ENCODE data around the gene PDE3B. TPM values are rescaled to one million over a fixed set of nuclear protein-coding genes. Genes with fewer than 3 reads are reported as not detected.
"Not testable (repeated sequence)": the region's sequence is repeated elsewhere in the genome, so short reads cannot be mapped to it uniquely, and the experiment has no call there.

The PDE3B gene
- total RNA-seq, 4 donors from 2014 or later, result 14.0 to 30.5 (median 18.0) TPM

DNA sequence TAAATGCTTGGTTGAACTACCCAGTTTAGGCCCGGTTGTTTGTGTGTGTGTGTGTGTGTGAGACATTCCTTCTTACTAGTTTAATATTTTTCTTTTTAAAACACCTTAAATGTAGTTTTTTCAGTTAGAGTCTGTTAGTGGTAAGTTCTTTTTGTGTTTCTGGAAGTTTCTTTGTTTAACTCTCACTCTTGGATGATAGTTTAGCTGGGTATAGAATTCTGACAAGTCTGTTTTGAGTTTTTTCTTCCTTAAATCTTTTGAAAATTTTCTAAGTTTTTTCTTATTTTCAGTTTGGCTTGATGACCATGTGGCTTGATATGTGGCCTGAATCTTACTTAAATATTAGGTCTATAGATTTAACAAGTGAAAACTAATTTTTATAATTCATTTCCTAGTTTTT, 60.1 kb downstream of the PDE3B start:
- Histone ChIP-seq H3K4me3 (no peak overlapping the region), H3K36me3 (no peaks in the 10 kb centered on the region), H3K4me1 (no peaks in the 10 kb centered on the region), H3K9me3 (no peaks in the 10 kb centered on the region), H3K27me3 (no peaks in the 10 kb centered on the region), H3K27ac (no peak overlapping the region)
- DNase-seq, result no peak
- TF ChIP-seq, protein P1, sequence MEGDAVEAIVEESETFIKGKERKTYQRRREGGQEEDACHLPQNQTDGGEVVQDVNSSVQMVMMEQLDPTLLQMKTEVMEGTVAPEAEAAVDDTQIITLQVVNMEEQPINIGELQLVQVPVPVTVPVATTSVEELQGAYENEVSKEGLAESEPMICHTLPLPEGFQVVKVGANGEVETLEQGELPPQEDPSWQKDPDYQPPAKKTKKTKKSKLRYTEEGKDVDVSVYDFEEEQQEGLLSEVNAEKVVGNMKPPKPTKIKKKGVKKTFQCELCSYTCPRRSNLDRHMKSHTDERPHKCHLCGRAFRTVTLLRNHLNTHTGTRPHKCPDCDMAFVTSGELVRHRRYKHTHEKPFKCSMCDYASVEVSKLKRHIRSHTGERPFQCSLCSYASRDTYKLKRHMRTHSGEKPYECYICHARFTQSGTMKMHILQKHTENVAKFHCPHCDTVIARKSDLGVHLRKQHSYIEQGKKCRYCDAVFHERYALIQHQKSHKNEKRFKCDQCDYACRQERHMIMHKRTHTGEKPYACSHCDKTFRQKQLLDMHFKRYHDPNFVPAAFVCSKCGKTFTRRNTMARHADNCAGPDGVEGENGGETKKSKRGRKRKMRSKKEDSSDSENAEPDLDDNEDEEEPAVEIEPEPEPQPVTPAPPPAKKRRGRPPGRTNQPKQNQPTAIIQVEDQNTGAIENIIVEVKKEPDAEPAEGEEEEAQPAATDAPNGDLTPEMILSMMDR (IDR thresholded peaks at IDR 0.05), result no peak
- TF ChIP-seq POLR2A (IDR thresholded peaks at IDR 0.05), result no peak

DNA sequence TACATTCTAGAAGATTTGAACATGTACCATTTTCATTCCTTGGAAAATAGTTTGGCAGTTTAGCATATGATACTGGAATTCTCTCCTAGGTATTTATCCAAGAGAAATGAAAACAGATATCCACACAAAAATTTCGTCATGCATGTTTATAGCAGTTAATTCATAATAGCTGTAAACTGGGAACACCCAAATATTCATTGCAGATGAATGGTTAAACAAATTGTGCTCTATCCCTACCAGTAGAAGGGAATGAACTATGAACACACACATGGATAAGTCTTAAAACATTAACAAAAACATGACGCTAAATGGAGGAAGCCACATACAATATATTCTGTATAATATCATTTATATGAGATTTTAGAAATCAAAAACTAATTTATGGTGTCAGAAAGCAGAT, 61.5 kb downstream of the PDE3B start:
- TF ChIP-seq, protein P1 (IDR thresholded peaks at IDR 0.05), result no peak
- no peak for TF ChIP-seq POLR2A (IDR thresholded peaks at IDR 0.05)
- H3K27ac ChIP-seq, result no peak overlapping the region
- DNase-seq, result no peak
- no peaks in the 10 kb centered on the region for H3K27me3 ChIP-seq
- H3K9me3 ChIP-seq, result no peaks in the 10 kb centered on the region
- H3K36me3 ChIP-seq, result no peaks in the 10 kb centered on the region
- H3K4me1 ChIP-seq, result no peaks in the 10 kb centered on the region
- no peak overlapping the region for H3K4me3 ChIP-seq

DNA sequence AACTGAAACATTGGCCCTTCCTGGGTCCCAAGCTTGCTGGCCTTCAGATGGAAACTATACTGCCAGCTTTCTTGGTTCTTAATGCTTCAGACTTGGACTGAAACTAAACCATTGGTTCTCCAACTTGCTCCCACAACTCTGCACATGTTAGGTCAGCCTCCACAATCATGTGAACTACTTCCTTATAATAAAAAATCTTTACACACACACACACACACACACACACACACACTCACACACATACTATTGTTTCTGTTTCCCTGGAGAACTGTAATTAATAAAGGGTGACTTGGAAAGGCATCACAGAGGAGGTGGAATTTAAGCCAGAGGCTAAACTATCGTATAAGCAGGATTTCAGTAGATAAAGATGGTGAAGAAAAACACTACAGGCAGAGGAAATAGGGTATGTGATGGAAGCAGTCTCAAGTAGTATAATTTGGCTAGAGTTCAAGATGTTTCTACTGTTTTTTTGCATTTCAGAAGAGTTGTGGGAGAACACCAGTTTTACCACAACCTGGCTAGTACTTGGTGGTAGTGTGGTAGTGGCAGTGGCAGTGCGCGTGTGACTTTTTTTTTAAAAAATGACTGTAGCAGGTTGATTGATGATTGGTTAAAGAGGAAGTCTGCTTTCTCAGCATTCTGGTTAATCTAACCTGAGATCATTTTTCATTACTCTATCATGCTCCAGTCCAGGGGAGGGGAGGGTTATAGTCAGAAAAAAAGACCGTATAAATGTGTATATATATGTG, 70.1 kb downstream of the PDE3B start:
- Histone ChIP-seq H3K4me3 (no peak overlapping the region), H3K36me3 (no peaks in the 10 kb centered on the region), H3K4me1 (no peaks in the 10 kb centered on the region), H3K9me3 (no peaks in the 10 kb centered on the region), H3K27ac (no peak overlapping the region), H3K27me3 (no peaks in the 10 kb centered on the region)
- DNase-seq, result no peak
- TF ChIP-seq, protein P1 (IDR thresholded peaks at IDR 0.05), result no peak
- TF ChIP-seq POLR2A (IDR thresholded peaks at IDR 0.05), result no peak

DNA sequence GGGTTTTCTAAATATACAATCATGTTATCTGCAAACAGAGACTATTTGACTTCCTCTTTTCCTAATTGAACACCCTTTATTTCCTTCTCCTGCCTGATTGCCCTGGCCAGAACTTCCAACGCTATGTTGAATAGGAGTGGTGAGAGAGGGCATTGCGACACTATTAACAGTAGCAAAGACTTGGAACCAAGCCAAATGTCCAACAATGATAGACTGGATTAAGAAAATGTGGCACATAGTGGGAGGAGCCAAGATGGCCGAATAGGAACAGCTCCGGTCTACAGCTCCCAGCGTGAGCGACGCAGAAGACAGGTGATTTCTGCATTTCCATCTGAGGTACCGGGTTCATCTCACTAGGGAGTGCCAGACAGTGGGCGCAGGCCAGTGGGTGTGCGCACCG, 72.1 kb downstream of the PDE3B start:
- H3K4me1 ChIP-seq, H3K36me3 ChIP-seq, H3K27me3 ChIP-seq, H3K9me3 ChIP-seq, DNase-seq, H3K27ac ChIP-seq, H3K4me3 ChIP-seq: not testable (repeated sequence)

DNA sequence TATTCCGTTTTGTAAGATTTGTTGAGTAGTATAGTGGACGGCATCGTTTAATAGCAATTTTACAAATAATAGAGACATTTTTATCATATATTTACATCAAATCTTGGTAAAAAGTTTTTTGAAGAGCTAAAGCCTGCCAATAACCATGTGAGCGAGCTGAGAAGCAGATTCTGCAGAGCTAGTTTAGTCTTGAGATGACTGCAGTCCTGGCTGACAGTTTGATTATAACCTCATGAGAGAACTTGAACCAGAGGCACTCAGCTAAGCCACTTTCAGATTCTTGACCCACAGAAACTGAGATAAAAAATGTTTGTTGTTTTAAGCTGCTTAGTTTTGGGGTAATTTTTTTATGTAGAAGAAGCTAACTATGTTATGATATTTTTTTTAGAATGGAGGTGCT, 78.9 kb downstream of the PDE3B start:
- Histone ChIP-seq H3K4me3 (no peak overlapping the region), H3K27ac (no peak overlapping the region), H3K9me3 (no peaks in the 10 kb centered on the region), H3K36me3 (no peaks in the 10 kb centered on the region), H3K27me3 (no peaks in the 10 kb centered on the region), H3K4me1 (no peaks in the 10 kb centered on the region)
- no peak for DNase-seq
- TF ChIP-seq POLR2A (IDR thresholded peaks at IDR 0.05), result no peak
- TF ChIP-seq, protein P1 (IDR thresholded peaks at IDR 0.05), result no peak

DNA sequence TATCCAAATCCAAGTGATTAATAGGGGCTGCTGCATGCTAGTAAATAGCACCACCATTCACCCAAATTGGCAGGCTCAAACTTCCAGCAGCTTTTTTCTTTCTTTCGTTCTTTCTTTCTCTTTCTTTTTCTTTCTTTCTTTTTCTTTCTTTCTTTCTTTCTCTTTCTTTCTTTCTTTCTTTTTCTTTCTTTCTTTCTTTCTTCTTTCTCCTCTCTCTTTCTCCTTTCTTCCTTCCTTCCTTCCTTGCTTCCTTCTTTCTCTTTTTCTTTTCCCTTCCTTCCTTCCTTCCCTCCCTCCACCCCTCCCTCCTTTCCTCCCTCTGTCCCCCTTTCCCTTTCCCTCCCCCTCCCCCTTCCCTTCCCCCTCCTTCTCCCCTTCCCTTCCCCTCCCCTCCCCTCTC, 81.5 kb downstream of the PDE3B start:
- no peak for TF ChIP-seq POLR2A (IDR thresholded peaks at IDR 0.05)
- TF ChIP-seq, protein P1 (IDR thresholded peaks at IDR 0.05), result no peak
- no peaks in the 10 kb centered on the region for H3K27me3 ChIP-seq
- H3K36me3 ChIP-seq, result no peaks in the 10 kb centered on the region
- H3K27ac ChIP-seq, result no peak overlapping the region
- H3K9me3 ChIP-seq, result no peaks in the 10 kb centered on the region
- no peak for DNase-seq
- no peaks in the 10 kb centered on the region for H3K4me1 ChIP-seq
- no peak overlapping the region for H3K4me3 ChIP-seq
